Cardiac muscle cell (in vitro differentiated cells and primary cell): ENCODE measurements around the gene SAP30L. TPM values are rescaled to one million over a fixed set of nuclear protein-coding genes. Genes with fewer than 3 reads are reported as not detected.

Experiments used
- DNase-seq, 2 donors: peaks; one replicate each; pipeline versions ENCODE4 v3.0.0 to v3.0.0-alpha.2; 2010 to 2017; ENCODE audit warnings: low read depth in 1 of 2, low spot score in 1 of 2
- H3K27ac ChIP-seq: fragments of 200-600 bp; sonication (generic); 2 replicates; pipeline ENCODE4 v1.5.1; 2016
- H3K27me3 ChIP-seq: fragments of 200-600 bp; sonication (generic); 2 replicates; pipeline ENCODE4 v1.6.0; 2016; ENCODE audit warnings: control low read depth
- H3K36me3 ChIP-seq: fragments of 200-600 bp; sonication (generic); 2 replicates; pipeline ENCODE4 v1.5.1; 2016; ENCODE audit warnings: control low read depth
- H3K4me1 ChIP-seq: fragments of 200-600 bp; sonication (generic); 2 replicates; pipeline ENCODE4 v1.8.1; 2017; ENCODE audit warnings: low read depth, mild to moderate bottlenecking, mixed run types
- H3K4me3 ChIP-seq: fragments of 200-600 bp; sonication (generic); 2 replicates; pipeline ENCODE4 v1.5.1; 2016; ENCODE audit warnings: mild to moderate bottlenecking
- H3K9me3 ChIP-seq: fragments of 200-600 bp; sonication (generic); 2 replicates; pipeline ENCODE4 v1.5.1; 2017; ENCODE audit warnings: low read depth, mild to moderate bottlenecking, control low read depth
- polyA plus RNA-seq: library from polyadenylated mRNA; unstranded; fragments of >200 nt; fragmentation: Nextera tagmentation; extraction: Ambion mirVana; gene quantifications from 2 replicates; pipeline ENCODE4 v1.2.1, GENCODE V29; 2016
- total RNA-seq: library from RNA; depleted of rRNA; stranded (reverse); fragments of >200 nt; gene quantifications from 2 replicates; pipeline ENCODE4 v1.2.3, GENCODE V29; 2016
- TF ChIP-seq, protein P1 (sequence below): IDR thresholded peaks from 2 replicates; pipeline ENCODE4 v1.5.1; 2012; ENCODE audit warnings: low read depth, mild to moderate bottlenecking, low read length

SAP30L gene
- total and polyA plus RNA-seq, 2 experiments from 2014 or later = 15.5 to 37.5 TPM

DNA sequence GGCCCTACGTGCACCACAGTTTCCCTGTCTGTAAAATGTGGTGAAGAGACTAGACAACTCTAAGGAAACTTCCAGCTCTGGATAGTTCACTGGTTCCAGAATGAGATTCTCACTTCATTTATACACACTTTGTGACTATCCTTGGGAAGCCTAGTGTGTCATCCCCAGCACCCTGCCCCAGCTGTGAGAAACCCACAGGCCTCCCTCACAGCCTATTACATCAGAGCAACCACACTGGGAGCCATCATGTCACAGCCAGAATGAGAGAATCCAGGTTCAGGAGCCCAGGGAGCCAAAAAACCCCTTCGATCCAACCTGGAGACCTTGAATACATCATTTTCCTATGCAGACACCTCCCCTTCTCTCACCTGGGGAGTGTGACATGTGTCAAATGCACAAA lies 53.2 kb downstream of the SAP30L start:
- TF ChIP-seq, protein P1, sequence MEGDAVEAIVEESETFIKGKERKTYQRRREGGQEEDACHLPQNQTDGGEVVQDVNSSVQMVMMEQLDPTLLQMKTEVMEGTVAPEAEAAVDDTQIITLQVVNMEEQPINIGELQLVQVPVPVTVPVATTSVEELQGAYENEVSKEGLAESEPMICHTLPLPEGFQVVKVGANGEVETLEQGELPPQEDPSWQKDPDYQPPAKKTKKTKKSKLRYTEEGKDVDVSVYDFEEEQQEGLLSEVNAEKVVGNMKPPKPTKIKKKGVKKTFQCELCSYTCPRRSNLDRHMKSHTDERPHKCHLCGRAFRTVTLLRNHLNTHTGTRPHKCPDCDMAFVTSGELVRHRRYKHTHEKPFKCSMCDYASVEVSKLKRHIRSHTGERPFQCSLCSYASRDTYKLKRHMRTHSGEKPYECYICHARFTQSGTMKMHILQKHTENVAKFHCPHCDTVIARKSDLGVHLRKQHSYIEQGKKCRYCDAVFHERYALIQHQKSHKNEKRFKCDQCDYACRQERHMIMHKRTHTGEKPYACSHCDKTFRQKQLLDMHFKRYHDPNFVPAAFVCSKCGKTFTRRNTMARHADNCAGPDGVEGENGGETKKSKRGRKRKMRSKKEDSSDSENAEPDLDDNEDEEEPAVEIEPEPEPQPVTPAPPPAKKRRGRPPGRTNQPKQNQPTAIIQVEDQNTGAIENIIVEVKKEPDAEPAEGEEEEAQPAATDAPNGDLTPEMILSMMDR = no peak
- Histone ChIP-seq H3K9me3 (no peaks in the 10 kb centered on the region), H3K36me3 (no peaks in the 10 kb centered on the region), H3K27me3 (peaks cover 5% of the 10 kb centered on the region), H3K4me3 (no peak overlapping the region), H3K4me1 (no peaks in the 10 kb centered on the region), H3K27ac (no peak overlapping the region)
- DNase-seq = no peak

DNA sequence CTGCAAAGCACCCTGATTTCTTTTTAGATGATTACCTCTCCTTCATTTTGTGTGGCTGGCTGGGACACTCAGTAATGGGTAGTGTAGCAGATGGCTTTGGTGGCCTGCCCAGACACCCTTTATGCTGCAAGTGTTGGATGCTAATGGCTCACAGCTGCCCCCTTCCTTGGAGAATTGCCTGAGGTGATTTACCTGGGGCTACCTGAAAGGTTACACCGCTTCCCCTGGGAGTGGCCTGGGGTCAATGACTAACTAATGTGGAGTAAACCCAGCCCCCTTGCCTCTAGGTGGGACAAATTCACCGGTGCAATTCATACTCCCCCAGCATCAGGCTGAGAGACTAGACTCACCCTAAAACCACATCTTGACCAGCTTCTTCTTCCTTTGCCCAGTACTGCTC lies 55.8 kb downstream of the SAP30L start:
- TF ChIP-seq, protein P1 = no peak
- no peak for DNase-seq
- no peaks in the 10 kb centered on the region for H3K36me3 ChIP-seq
- H3K27ac ChIP-seq = no peak overlapping the region
- H3K27me3 ChIP-seq = no peaks in the 10 kb centered on the region
- no peaks in the 10 kb centered on the region for H3K4me1 ChIP-seq
- H3K4me3 ChIP-seq = no peak overlapping the region
- no peaks in the 10 kb centered on the region for H3K9me3 ChIP-seq

DNA sequence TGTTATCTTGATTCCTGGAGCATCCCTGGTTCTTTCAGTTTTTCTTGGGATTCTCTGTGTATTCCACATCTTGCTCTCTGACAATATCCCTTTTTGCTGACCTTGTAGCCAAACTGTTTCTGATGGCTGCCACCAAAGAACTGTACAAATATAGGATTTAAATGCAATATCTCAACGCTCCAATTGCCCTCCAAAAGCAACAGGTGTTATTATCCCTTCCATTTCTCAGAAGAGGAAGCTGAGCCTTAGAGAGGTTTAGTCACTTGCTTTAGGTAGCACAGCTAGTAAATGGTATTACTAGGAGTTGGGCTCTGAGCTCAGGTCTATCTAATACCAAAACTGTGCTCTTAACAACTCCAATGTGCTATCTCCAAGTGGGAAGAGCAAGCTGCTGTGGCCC lies 56.4 kb downstream of the SAP30L start:
- Histone ChIP-seq H3K27me3 (no peaks in the 10 kb centered on the region), H3K27ac (no peak overlapping the region), H3K9me3 (no peaks in the 10 kb centered on the region), H3K4me3 (no peak overlapping the region), H3K4me1 (no peaks in the 10 kb centered on the region), H3K36me3 (no peaks in the 10 kb centered on the region)
- TF ChIP-seq, protein P1 = no peak
- DNase-seq = no peak

DNA sequence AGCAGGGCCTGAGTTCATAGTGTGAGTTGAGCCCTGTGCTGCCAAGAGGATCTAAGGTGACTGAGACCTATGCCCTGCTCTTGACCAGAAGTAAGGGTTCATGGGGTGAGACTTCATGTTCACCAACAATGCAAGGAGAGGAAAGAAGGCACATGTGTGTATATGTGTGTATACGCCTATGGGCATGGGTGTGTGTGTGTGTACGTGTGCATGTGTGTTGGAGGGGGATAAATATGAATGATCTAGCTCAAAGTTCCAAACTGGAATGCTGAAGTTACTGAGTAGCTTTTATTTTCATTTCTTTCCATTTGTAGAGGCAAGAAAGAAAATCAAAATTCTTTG lies 57.9 kb downstream of the SAP30L start:
- no peaks in the 10 kb centered on the region for H3K9me3 ChIP-seq
- no peaks in the 10 kb centered on the region for H3K27me3 ChIP-seq
- H3K27ac ChIP-seq = no peak overlapping the region
- H3K4me3 ChIP-seq = no peak overlapping the region
- TF ChIP-seq, protein P1 = no peak
- no peaks in the 10 kb centered on the region for H3K36me3 ChIP-seq
- no peak for DNase-seq
- no peaks in the 10 kb centered on the region for H3K4me1 ChIP-seq

DNA sequence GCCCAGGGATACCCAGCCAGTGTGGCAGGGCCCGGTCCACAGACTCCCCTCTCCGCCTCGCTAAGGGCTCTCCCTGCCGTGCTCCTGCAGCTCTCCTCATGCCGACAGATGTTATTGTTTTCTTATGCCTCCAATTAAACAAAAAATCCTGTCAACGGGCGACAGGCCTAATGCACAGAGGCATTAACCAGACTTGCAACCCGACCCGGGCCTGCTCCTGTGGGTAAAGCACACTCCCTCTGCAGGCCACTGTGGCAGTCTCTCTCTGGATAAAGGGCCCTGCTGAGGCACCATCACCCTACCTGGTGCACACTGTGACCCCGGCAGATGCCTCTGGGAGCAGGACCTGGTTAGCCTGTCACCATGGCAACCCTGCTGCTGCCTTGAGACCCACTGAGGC lies 59.8 kb downstream of the SAP30L start:
- no peaks in the 10 kb centered on the region for H3K27me3 ChIP-seq
- H3K27ac ChIP-seq = no peak overlapping the region
- no peaks in the 10 kb centered on the region for H3K36me3 ChIP-seq
- TF ChIP-seq, protein P1 = no peak
- no peaks in the 10 kb centered on the region for H3K4me1 ChIP-seq
- H3K4me3 ChIP-seq = no peak overlapping the region
- no peaks in the 10 kb centered on the region for H3K9me3 ChIP-seq
- DNase-seq = no peak
